AG04449 (cell line): ENCODE measurements around the gene PPP2R5C.

Source experiments
- CTCF ChIA-PET: fragments of 350-600 bp; formaldehyde crosslinking; extraction: SDS; loops from one replicate; lab custom pipeline; 2021; ENCODE audit warnings: antibody characterized with exemption; lab: Yijun Ruan, JAX
- POLR2A ChIA-PET: fragments of 400-600, 350-600 bp; formaldehyde crosslinking; extraction: SDS; loops from one replicate; lab custom pipeline; 2020; ENCODE audit warnings: antibody characterized with exemption, inconsistent platforms; lab: Yijun Ruan, JAX
- DNase-seq: peaks from one replicate; pipeline ENCODE4 v3.0.0-alpha.2; 2010; ENCODE audit warnings: low read depth, low spot score
- H3K4me3 ChIP-seq: 2 replicates; pipeline ENCODE4 v1.5.1; 2011; ENCODE audit warnings: low read depth, mild to moderate bottlenecking, control low read depth, low read length
- TF ChIP-seq, protein P1 (sequence below): IDR thresholded peaks from one replicate; pipeline ENCODE4 v1.5.1; 2011; ENCODE audit warnings: mild to moderate bottlenecking, moderate library complexity, low read length, control low read depth, inconsistent platforms; ENCODE audit not compliant: insufficient read depth; ENCODE audit errors: missing control alignments

The PPP2R5C gene

DNA sequence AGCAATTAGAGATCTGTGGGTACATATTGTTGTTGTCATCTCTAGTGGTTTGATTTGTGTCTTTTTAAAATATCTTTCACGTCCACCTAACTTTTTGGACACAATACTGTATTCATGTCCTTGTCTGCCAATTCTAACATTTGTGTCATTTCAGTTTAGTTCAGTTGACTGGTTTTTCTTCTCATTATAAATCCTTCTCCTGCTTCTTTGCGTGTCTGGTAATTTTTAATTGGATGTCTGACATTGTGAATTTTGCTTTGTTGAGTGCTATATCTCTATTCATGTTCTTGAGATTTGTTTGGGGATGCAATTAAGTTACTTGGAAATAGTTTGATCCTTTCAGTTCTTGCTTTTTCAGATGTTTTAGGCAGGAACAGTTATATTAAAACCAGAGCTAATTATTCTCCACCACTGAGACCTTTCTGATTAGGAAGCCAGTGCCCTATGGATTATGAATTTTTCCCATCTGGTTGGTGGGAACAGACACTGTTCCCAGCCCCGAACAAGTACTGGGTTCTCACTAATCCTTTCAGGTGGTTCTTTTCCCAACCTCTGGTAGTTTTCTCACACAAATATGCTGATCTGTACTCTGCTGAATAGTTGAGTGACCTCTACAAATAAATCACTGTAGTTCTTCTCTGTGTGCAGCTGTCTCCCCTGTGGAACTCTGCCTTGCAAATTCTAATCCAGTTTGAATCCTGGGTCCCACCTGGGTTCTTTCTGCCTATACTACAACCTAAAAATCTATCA lies 111.7 kb downstream of the PPP2R5C start:
- H3K4me3 ChIP-seq, result no peak overlapping the region
- ChIA-PET POLR2A (interaction anchor here (0.6 kb wide), 1 partner anchor 437 kb away, joined by 4 read pairs; no protein-coding TSS in a partner anchor), CTCF (interaction anchor here (1.2 kb wide), 1 partner anchor 25 kb away, joined by 3 read pairs; no protein-coding TSS in a partner anchor)
- TF ChIP-seq, protein P1, sequence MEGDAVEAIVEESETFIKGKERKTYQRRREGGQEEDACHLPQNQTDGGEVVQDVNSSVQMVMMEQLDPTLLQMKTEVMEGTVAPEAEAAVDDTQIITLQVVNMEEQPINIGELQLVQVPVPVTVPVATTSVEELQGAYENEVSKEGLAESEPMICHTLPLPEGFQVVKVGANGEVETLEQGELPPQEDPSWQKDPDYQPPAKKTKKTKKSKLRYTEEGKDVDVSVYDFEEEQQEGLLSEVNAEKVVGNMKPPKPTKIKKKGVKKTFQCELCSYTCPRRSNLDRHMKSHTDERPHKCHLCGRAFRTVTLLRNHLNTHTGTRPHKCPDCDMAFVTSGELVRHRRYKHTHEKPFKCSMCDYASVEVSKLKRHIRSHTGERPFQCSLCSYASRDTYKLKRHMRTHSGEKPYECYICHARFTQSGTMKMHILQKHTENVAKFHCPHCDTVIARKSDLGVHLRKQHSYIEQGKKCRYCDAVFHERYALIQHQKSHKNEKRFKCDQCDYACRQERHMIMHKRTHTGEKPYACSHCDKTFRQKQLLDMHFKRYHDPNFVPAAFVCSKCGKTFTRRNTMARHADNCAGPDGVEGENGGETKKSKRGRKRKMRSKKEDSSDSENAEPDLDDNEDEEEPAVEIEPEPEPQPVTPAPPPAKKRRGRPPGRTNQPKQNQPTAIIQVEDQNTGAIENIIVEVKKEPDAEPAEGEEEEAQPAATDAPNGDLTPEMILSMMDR, result no peak
- no peak for DNase-seq

DNA sequence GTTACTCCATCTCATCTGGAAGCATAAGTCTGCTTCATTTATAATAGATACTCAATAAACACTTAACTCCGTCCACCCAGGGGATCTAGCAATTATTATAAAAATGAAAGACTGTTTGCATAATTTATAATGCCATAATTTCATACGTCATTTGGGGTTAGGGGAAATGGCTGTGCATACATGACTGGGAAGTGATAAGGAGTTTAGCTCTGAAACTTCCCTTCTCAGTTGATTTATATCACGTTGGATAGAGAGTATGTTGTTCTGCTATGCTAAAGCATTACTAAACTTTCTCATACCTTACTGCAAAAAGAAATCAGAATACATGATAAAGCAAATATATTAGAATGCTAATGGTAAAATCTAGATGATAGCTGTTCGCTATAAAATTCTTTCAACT lies 112.5 kb downstream of the PPP2R5C start:
- POLR2A ChIA-PET, result no interaction called here
- CTCF ChIA-PET, result interaction anchor here (1.2 kb wide), 1 partner anchor 24 kb away, joined by 3 read pairs; no protein-coding TSS in a partner anchor
- TF ChIP-seq, protein P1, result no peak
- DNase-seq, result no peak
- no peak overlapping the region for H3K4me3 ChIP-seq

DNA sequence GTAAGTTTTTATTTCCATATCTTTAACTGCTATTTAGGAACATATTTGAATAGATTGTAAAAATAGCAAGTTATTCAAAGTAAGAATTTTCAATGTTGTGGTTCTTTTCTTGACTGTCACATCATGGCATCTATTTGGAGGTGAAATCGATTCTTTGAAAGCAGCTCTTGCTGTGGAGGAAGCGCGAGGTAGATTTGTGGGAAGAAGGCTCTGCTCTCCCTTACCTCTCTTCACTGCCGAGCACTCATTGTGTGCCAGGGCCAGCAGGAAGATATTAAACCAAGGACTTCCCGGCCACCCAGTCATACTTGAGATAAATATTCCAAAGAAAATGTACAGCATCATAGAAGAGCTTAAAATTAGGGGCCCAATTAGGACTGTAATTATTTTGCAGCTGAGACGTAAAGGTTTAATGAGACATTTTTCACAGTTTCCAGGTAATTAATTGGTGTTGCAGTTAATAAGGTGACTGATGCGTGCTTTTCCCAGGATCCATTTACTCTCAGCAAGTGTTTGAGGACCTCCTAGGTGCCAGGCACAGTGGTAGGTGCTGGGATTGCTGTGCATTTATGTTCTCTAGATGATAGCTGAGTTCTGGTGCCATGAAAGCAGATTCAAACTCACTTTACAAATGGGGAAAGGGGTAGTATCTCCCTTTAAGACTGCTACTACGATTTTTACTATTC lies 113.7 kb downstream of the PPP2R5C start:
- CTCF ChIA-PET, result interaction anchor here (0.9 to 1.3 kb wide), 2 partner anchors 13 to 104 kb away, joined by 3 to 7 read pairs; no protein-coding TSS in a partner anchor
- no peak for DNase-seq
- POLR2A ChIA-PET, result no interaction called here
- TF ChIP-seq, protein P1, result no peak
- H3K4me3 ChIP-seq, result no peak overlapping the region

DNA sequence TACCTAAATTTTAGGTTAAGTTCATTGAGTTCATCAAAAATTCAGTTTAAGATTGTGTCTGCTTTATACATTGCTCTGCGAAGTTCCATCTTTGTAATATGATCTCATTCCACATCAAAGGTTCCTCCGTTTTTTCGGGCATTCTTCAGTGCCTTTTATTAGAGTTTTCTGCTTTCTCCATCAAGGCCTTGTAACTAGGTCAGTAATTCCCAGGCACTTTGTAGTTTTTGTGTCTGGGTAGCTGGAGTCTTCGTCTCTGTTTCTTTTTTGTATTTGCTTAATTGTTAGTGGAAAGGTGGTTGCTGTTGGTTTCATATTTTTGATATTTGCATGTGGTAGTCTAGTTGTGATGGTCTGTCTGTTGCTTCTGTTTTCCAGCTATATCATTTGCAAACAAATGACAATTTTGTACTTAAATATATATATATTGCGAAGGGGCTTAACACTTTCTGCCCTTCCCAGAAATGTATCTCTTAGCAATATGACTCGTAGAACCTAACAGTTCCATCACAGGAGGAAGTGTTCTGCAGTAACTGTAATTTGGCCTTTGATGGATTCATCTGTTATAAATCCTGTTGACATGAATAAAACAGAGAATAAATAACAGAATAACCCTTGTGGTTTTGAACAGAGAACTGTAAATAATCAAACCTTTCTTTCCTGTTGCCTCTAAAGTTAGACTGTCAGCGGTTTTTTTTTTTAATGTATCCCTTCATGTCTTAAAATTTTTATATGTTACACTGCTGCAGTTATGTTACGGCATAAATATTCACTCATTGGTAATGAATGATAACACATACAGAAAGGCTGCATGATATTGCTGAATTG lies 114.4 kb downstream of the PPP2R5C start:
- CTCF ChIA-PET, result interaction anchor here (0.9 to 1.3 kb wide), 2 partner anchors 14 to 105 kb away, joined by 3 to 7 read pairs; no protein-coding TSS in a partner anchor
- DNase-seq, result no peak
- H3K4me3 ChIP-seq, result no peak overlapping the region
- POLR2A ChIA-PET, result no interaction called here
- TF ChIP-seq, protein P1, result no peak

DNA sequence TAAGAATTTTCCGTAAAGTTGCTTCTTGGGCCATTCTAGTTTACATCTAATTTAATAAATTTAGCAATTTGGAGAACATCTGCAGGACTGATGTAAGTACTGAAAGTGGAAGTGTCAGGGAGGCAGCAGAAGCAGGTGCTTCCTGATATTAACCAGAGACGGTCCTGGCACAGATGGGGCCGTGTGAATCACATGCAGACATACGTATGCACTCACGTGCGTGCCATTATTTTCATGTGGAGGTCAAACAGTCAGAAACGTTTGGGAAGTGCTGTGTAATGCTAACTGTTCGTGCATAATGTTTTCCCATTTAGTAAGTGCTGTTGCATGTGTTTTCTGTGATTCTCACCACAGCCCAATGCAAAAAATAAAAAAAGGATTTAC lies 115.0 kb downstream of the PPP2R5C start:
- H3K4me3 ChIP-seq, result no peak overlapping the region
- ChIA-PET CTCF (no interaction called here), POLR2A (no interaction called here)
- TF ChIP-seq, protein P1, result no peak
- no peak for DNase-seq
